Measurements from ENCODE around the gene SEL1L3.

SEL1L3 gene

DNA sequence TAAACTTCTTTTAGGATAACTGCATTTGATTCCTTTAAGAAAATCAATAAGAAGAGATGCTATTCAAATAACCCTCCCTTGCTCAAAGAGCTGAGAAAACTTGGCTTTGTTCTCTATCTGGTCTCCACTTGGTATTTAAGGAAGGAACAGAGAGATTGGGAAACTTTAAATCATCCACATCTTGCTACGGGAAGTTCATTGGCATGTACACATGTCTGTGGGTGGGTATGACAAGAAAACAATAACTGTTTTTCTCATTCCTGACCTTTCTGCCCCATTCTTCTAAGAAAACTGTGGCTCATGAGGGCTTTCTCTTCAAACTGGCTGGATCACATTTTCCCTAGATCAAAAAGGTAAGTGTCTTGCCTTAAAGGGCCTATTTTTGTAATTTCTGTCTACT lies 6.0 kb downstream of the SEL1L3 start:
- no peak overlapping the region for H3K4me3 ChIP-seq (ENCODE audit: low read length)
- no peaks in the 10 kb centered on the region for H3K36me3 ChIP-seq (ENCODE audit: control insufficient read depth, insufficient read depth, low read length)
- no peaks in the 10 kb centered on the region for H3K27me3 ChIP-seq (ENCODE audit: control insufficient read depth, insufficient read depth, low read length)
- H3K27ac ChIP-seq (ENCODE audit: low read length): no peak overlapping the region
- DNase-seq (ENCODE audit: low read depth, low spot score): no peak
- H3K4me1 ChIP-seq (ENCODE audit: control insufficient read depth, insufficient read depth, low read length): 0 out of 2 replicates have a peak, but pooled peaks cover 1% of the 10 kb centered on the region
- no CpG with 5 or more reads among the region's 1 CpG for WGBS (ENCODE audit: insufficient coverage, insufficient read length)
- no peaks in the 10 kb centered on the region for H3K9me3 ChIP-seq (ENCODE audit: control insufficient read depth, insufficient read depth, low read length)

DNA sequence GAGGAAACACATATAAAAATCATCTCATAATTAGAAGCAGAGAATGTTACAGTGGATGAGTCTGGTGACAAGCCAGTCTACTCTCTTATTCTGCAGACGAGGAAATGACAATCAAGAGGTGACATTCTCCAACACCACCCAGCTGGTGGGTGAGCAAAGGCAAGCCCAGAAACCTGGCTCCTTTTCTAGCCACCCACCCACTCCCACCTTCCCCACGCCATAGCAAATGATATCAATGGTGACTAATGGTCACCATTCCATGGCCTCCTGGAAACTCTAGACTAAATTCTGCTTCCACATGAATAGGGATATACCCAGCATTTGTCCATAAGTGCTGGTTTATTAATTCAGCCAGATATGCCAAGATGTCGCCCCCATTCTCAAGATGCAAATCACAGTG lies 10.7 kb downstream of the SEL1L3 start:
- no CpG with 5 or more reads among the region's 3 CpGs for WGBS (ENCODE audit: insufficient coverage, insufficient read length)
- no peaks in the 10 kb centered on the region for H3K27me3 ChIP-seq (ENCODE audit: control insufficient read depth, insufficient read depth, low read length)
- no peak overlapping the region for H3K4me3 ChIP-seq (ENCODE audit: low read length)
- no peak for DNase-seq (ENCODE audit: low read depth, low spot score)
- H3K36me3 ChIP-seq (ENCODE audit: control insufficient read depth, insufficient read depth, low read length): no peaks in the 10 kb centered on the region
- no peaks in the 10 kb centered on the region for H3K9me3 ChIP-seq (ENCODE audit: control insufficient read depth, insufficient read depth, low read length)
- H3K4me1 ChIP-seq (ENCODE audit: control insufficient read depth, insufficient read depth, low read length): no peaks in the 10 kb centered on the region
- no peak overlapping the region for H3K27ac ChIP-seq (ENCODE audit: low read length)

DNA sequence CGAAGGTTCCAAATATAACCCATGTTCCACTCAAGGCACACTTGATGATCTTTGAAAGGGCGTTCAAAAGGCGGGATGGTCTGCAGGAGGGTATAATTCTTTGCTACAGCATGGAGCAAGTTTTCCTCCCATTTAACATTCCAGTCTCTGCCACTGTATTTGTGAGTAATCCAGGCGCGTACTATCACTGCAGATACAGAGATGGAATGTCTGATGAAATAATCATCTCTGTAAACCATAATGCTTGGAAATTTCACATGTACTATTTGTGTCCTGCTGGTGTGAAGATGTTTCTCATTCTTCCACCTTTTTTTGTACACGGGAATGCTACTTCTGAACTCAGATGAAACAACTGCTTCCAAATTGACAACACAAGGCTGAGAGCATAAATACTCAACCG lies 15.5 kb downstream of the SEL1L3 start:
- DNase-seq (ENCODE audit: low read depth, low spot score): no peak
- Histone ChIP-seq H3K4me3 (ENCODE audit: low read length) (no peak overlapping the region), H3K36me3 (ENCODE audit: control insufficient read depth, insufficient read depth, low read length) (no peaks in the 10 kb centered on the region), H3K4me1 (ENCODE audit: control insufficient read depth, insufficient read depth, low read length) (peaks cover 4% of the 10 kb centered on the region; the same call in 1 of the 2 replicates), H3K27ac (ENCODE audit: low read length) (no peak overlapping the region), H3K9me3 (ENCODE audit: control insufficient read depth, insufficient read depth, low read length) (no peaks in the 10 kb centered on the region), H3K27me3 (ENCODE audit: control insufficient read depth, insufficient read depth, low read length) (no peaks in the 10 kb centered on the region)
- WGBS (ENCODE audit: insufficient coverage, insufficient read length): no CpG with 5 or more reads among the region's 7 CpGs

DNA sequence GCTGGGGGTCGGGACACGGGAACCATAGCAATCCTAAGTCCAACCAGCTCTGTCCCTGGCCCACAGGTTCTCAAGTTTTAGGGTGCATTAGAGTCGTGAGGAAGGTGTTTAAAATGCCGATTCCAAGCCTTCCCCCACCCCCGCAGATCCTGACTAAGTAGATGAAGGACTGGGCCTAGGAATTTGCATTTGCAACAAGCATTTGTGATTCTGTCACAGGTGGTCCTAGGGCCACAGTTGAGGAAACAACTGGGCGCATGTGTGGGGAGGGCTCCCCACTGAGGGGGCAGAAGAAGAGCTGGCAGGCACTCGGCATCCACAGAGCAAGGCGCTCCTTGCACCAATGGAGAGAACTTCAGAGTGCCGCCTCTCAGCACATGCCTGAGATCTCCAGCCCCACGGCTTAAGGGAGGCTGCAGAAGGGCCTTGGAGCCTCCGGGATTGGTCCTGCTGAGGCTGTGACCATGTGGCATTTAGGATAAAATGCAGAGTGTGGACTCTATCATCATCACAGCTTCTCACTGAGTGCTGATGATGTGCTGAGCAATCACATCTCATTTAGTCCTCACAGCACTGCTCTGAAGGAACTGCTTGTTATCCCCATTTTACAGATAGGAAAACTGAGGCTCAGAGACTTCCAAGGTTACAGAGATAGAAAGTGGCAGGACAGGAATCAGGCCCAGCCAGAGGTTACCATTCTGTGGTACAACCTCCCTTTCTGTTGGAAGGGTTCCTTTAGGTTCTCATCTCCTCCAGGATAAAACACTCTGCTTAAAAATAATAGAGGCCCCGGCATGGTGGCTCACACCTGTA lies 16.7 kb downstream of the SEL1L3 start:
- H3K27ac ChIP-seq (ENCODE audit: low read length): no peak overlapping the region
- H3K36me3 ChIP-seq (ENCODE audit: control insufficient read depth, insufficient read depth, low read length): no peaks in the 10 kb centered on the region
- no peaks in the 10 kb centered on the region for H3K9me3 ChIP-seq (ENCODE audit: control insufficient read depth, insufficient read depth, low read length)
- no peak for DNase-seq (ENCODE audit: low read depth, low spot score)
- peaks cover 4% of the 10 kb centered on the region; the same call in 1 of the 2 replicates for H3K4me1 ChIP-seq (ENCODE audit: control insufficient read depth, insufficient read depth, low read length)
- no peaks in the 10 kb centered on the region for H3K27me3 ChIP-seq (ENCODE audit: control insufficient read depth, insufficient read depth, low read length)
- H3K4me3 ChIP-seq (ENCODE audit: low read length): no peak overlapping the region
- WGBS (ENCODE audit: insufficient coverage, insufficient read length): no CpG with 5 or more reads among the region's 12 CpGs

GRCh38 chr4:25844961-25845712 lies 17.7 kb downstream of the SEL1L3 start:
- no peaks in the 10 kb centered on the region for H3K36me3 ChIP-seq (ENCODE audit: control insufficient read depth, insufficient read depth, low read length)
- WGBS (ENCODE audit: insufficient coverage, insufficient read length): no CpG with 5 or more reads among the region's 4 CpGs
- H3K4me3 ChIP-seq (ENCODE audit: low read length): no peak overlapping the region
- no peaks in the 10 kb centered on the region for H3K9me3 ChIP-seq (ENCODE audit: control insufficient read depth, insufficient read depth, low read length)
- H3K27ac ChIP-seq (ENCODE audit: low read length): no peak overlapping the region
- H3K4me1 ChIP-seq (ENCODE audit: control insufficient read depth, insufficient read depth, low read length): peaks cover 4% of the 10 kb centered on the region; the same call in 1 of the 2 replicates
- H3K27me3 ChIP-seq (ENCODE audit: control insufficient read depth, insufficient read depth, low read length): no peaks in the 10 kb centered on the region
- no peak for DNase-seq (ENCODE audit: low read depth, low spot score)

GRCh38 chr4:25843340-25844097 lies 19.3 kb downstream of the SEL1L3 start:
- Histone ChIP-seq H3K4me3 (ENCODE audit: low read length) (no peak overlapping the region), H3K4me1 (ENCODE audit: control insufficient read depth, insufficient read depth, low read length) (peaks cover 4% of the 10 kb centered on the region; the same call in 1 of the 2 replicates), H3K9me3 (ENCODE audit: control insufficient read depth, insufficient read depth, low read length) (no peaks in the 10 kb centered on the region), H3K27ac (ENCODE audit: low read length) (no peak overlapping the region), H3K36me3 (ENCODE audit: control insufficient read depth, insufficient read depth, low read length) (no peaks in the 10 kb centered on the region), H3K27me3 (ENCODE audit: control insufficient read depth, insufficient read depth, low read length) (no peaks in the 10 kb centered on the region)
- no peak for DNase-seq (ENCODE audit: low read depth, low spot score)
- WGBS (ENCODE audit: insufficient coverage, insufficient read length): no CpG with 5 or more reads among the region's 22 CpGs

DNA sequence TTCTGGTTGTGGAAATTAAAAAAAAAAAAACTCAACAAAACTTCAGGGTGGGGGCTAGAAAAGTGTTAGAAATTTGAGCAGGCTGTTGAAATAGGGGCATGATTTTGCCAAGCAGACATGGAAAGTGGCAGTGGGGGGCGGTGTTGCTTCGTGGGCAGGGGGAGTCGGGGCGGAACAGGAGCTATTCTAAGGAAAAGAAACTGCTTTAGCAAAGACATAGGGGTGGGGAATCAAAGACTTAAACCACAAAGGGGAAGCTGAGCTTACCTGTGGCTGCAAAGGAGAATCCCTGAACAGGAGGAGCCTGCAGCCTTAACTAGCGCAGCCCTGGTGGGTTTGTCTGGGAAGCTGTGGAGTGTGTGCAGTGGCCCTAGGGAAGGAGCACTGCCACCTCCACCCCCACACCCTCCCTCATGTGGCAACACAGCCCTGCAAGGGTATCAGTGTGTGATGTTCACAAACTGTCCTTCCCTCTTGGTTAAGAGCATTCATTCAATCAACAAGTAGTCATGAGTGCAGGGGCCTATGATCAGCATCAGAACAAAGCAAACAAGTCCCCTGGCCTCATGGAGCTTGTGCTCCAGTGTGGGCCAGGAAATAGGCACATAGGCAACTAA lies 20.5 kb downstream of the SEL1L3 start:
- no peak for DNase-seq (ENCODE audit: low read depth, low spot score)
- no peaks in the 10 kb centered on the region for H3K36me3 ChIP-seq (ENCODE audit: control insufficient read depth, insufficient read depth, low read length)
- peaks cover 4% of the 10 kb centered on the region; the same call in 1 of the 2 replicates for H3K4me1 ChIP-seq (ENCODE audit: control insufficient read depth, insufficient read depth, low read length)
- H3K9me3 ChIP-seq (ENCODE audit: control insufficient read depth, insufficient read depth, low read length): no peaks in the 10 kb centered on the region
- no peak overlapping the region for H3K27ac ChIP-seq (ENCODE audit: low read length)
- no peaks in the 10 kb centered on the region for H3K27me3 ChIP-seq (ENCODE audit: control insufficient read depth, insufficient read depth, low read length)
- WGBS (ENCODE audit: insufficient coverage, insufficient read length): no CpG with 5 or more reads among the region's 5 CpGs
- H3K4me3 ChIP-seq (ENCODE audit: low read length): no peak overlapping the region

- Histone ChIP-seq H3K27ac (ENCODE audit: low read length) (no peak overlapping the region), H3K4me1 (ENCODE audit: control insufficient read depth, insufficient read depth, low read length) (peaks cover 2% of the 10 kb centered on the region; the same call in 1 of the 2 replicates), H3K27me3 (ENCODE audit: control insufficient read depth, insufficient read depth, low read length) (no peaks in the 10 kb centered on the region), H3K36me3 (ENCODE audit: control insufficient read depth, insufficient read depth, low read length) (no peaks in the 10 kb centered on the region), H3K4me3 (ENCODE audit: low read length) (no peak overlapping the region), H3K9me3 (ENCODE audit: control insufficient read depth, insufficient read depth, low read length) (no peaks in the 10 kb centered on the region)
- no CpG with 5 or more reads among the region's 12 CpGs for WGBS (ENCODE audit: insufficient coverage, insufficient read length)
- DNase-seq (ENCODE audit: low read depth, low spot score): no peak
Measured at GRCh38 chr4:25839687-25840086, 23.1 kb downstream of the SEL1L3 start.

DNA sequence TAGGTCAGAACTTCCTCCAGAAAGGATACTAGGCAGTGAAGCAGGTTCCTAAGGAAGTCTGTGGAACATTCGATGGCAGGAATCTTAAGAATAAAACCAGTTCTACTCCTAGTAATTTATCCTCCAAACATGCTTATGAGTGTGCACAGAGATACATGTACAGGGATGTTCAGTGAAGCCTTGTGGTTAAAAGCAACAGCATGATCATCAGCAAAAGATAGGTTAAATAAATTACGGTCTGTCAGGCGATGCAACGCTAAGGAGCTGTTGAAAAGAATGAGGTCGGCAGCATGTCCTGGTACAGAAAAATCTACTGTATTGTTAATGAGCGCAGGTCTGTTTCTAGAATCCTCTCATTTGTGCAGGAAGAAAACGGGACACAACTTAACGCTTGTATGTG lies 23.6 kb downstream of the SEL1L3 start:
- no peak for DNase-seq (ENCODE audit: low read depth, low spot score)
- Histone ChIP-seq H3K4me3 (ENCODE audit: low read length) (no peak overlapping the region), H3K4me1 (ENCODE audit: control insufficient read depth, insufficient read depth, low read length) (peaks cover 2% of the 10 kb centered on the region; the same call in 1 of the 2 replicates), H3K27me3 (ENCODE audit: control insufficient read depth, insufficient read depth, low read length) (no peaks in the 10 kb centered on the region), H3K9me3 (ENCODE audit: control insufficient read depth, insufficient read depth, low read length) (no peaks in the 10 kb centered on the region), H3K36me3 (ENCODE audit: control insufficient read depth, insufficient read depth, low read length) (no peaks in the 10 kb centered on the region), H3K27ac (ENCODE audit: low read length) (no peak overlapping the region)
- whole genome bisulfite sequencing (ENCODE audit: insufficient coverage, insufficient read length): no CpG with 5 or more reads among the region's 8 CpGs

DNA sequence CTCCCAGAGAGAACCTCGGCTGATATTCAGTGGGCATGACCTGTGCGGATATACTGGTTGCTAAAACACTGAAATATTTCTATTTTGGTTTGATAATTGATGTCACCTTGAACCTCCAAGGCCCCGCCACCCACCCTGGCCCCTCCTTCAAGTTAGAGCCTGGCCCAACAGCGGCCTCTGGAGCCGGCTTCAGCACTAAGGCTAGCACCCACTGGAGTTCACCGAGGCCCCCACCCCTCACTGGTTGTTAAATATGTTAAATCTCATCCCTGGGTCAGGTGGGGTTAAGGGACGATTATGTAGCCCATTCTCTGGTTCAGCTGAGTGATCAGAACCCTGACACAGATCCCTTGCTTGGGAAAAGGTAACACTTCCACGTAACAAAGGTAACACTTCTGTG lies 24.3 kb downstream of the SEL1L3 start:
- WGBS (ENCODE audit: insufficient coverage, insufficient read length): no CpG with 5 or more reads among the region's 8 CpGs

More for the DNA sequence above, 24.3 kb downstream of the SEL1L3 start:
- H3K27ac ChIP-seq (ENCODE audit: low read length): no peak overlapping the region
- H3K9me3 ChIP-seq (ENCODE audit: control insufficient read depth, insufficient read depth, low read length): no peaks in the 10 kb centered on the region
- H3K27me3 ChIP-seq (ENCODE audit: control insufficient read depth, insufficient read depth, low read length): no peaks in the 10 kb centered on the region
- DNase-seq (ENCODE audit: low read depth, low spot score): no peak
- H3K4me1 ChIP-seq (ENCODE audit: control insufficient read depth, insufficient read depth, low read length): peaks cover 2% of the 10 kb centered on the region; the same call in 1 of the 2 replicates
- H3K4me3 ChIP-seq (ENCODE audit: low read length): no peak overlapping the region
- H3K36me3 ChIP-seq (ENCODE audit: control insufficient read depth, insufficient read depth, low read length): no peaks in the 10 kb centered on the region
